HS-27A (cell line): Measurements from ENCODE around the gene SNX9.

ENCODE experiments used
- DNase-seq: peaks from one replicate; pipeline ENCODE4 v3.0.0-alpha.2; 2012; ENCODE audit warnings: low read depth, missing footprints

SNX9 gene

DNA sequence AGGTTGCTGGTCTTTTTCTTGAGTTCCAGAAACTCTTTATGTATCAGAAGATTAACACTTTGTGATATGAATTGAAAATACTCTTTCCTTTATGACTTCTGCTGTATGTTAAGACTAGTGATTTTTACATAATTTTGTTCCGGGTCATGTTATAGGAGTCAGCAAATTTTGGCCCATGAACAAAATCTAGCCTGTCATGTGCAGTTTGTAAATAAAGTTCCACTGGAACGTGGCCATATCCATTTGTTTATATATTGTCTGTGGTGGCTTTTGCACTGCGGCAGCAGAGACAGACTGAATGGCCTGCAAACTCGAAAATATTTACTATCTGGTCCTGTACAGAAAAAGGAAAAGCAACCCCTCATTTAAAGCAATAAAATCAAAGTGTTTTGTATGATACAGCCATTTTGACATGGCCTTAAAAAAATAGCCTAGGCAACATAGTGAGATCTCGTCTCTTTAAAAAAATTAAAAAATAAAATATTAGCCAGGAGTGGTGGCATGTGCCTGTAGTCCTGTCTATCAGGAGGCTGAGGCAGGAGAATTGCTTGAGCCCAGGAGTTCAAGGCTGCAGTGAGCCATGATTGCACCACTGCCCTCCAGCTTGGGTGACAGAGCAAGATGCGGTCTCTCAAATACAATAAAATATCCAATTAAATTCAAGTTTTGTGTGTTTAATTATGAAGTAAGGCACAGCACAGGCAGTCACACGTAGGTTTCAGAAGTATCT lies 36.9 kb downstream of the SNX9 start:
- no peak for DNase-seq

DNA sequence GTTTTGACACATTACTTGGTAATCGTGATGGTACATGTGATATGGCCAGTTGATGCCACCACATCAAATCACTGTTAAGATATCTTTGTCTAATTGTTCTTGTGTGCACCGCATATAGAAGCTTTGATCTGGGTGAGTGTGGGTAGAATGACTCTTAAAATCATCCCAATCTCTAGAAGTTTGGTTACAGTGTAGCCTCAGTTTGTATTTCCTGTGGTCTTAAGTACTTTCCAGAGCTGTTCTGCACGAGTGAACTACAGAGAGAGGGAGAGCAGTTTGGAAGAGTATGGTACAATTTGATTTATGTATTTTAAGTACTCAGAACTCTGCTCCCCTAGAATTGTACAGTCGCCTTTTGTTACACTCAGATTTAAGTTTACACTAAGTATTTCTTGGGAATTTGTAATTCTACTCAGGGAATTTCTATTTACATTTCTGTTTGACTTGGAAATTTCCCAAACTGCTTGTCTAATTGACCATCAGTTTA lies 37.5 kb downstream of the SNX9 start:
- DNase-seq = no peak

DNA sequence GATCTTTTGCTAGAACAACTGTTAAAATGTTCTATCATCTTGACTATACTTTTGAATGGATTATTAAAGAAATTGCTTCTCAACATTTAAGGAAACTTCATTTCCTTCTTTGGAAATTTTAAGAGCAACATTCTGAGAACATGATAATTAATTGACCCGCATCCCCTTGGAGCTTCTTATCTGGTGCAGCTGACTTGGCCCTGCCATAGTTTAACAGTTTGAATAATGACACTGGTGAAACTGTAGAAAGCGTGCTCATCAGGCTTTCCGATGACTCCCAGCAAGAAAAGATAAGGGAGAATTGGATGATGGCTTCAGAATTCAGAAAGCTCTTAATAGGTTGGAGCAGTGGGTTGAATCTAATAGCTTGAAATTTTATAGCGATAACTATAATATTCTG lies 38.1 kb downstream of the SNX9 start:
- DNase-seq = no peak

DNA sequence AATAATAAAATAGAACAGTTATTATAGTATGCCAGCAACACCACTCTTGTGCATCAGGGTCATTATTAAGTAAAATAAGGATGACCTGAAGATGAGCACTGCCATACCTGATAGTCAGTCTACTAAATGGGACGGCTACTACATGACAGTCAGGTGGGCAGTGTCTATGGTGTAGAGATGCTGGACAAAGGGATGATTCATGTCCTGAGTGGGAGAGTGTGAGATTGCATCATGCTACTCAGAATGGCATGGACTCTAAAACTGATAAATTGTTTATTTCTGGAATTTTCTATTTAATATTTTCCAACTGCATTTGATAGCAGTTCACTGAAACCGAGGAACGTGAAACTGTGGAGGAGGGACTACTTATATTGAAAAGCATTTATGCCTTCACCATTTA lies 38.8 kb downstream of the SNX9 start:
- no peak for DNase-seq

DNA sequence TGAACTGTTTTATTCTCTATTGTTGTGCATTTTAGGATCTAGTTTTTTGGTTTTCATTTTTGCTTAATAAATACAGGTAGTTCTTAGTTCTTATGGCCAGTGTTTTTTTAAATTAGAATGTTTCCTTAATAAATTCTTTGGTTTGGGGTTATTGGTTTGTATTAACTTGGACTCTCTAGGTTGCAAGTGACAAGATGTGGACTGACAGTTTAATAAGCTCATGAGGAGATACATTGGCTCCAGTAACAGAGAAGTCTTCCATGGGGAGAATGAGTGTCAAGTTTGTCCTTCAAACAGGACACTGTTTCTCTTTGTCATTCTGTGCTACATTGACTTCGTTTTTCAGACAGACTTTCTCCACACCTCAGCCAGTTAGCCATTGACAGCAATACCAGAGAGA lies 39.7 kb downstream of the SNX9 start:
- no peak for DNase-seq

DNA sequence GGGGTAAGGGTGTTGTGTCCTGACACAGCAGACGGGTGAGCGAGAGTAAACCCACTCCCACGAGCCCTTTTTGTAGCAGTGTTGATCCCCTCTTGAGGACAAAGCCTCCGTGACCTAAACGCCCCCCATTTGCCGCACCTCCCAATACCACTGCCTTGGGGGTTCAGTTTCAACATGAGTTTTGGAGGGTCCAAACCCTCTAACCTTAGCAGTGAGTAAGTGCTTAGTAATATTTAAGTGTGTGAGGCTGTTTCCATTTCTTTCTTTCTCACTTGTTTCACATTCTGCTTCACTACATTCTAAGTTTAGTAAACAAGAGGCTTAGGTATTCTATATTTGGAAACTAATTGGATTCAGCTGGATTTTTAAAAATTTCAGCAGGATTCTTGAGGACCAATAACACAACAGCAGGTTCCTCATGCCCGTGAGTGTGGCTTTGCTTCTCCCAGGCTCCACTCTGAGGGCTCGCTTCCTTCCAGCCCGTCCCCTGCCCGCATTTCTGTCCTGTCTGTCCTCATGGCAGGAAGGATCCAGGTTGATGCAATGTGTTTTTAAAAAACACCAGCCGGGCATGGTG lies 41.2 kb downstream of the SNX9 start:
- DNase-seq = no peak

DNA sequence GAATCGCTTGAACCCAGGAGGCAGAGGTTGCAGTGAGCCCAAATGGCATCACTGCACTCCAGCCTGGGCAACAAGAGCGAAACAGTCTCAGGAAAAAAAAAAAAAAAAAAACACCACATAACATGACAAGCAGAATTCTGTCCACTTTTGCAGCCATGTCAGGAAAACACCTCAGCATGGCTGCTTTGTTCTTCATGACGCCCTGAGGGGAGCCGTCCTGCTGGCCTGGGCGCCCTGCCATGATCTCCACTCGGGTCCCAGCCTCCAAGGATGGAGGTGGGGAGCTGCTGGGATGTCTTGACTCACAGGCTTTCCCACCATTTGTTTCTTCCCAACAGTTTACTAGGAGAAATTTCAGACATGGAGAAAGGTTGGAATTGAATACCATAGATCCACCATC lies 42.2 kb downstream of the SNX9 start:
- DNase-seq = no peak

DNA sequence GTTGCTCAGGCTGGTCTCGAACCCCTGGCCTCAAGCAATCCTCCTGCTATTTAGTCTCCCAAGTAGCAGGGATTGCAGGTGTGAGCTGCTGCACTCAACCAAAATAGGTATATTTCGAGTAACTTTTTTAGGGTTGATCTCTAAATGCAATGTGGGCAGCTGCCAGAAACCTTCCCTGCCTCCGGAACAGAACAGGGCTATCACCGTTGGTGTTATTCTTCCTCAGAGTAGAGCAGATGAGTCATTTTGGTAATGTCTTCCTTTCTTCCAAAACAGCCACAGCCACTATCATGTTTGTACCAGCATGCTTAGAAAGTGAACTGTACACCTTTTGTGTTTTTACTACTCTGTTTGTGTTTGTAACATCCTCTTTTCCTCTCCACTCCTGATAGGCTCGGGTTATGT lies 44.1 kb downstream of the SNX9 start:
- DNase-seq = no peak

DNA sequence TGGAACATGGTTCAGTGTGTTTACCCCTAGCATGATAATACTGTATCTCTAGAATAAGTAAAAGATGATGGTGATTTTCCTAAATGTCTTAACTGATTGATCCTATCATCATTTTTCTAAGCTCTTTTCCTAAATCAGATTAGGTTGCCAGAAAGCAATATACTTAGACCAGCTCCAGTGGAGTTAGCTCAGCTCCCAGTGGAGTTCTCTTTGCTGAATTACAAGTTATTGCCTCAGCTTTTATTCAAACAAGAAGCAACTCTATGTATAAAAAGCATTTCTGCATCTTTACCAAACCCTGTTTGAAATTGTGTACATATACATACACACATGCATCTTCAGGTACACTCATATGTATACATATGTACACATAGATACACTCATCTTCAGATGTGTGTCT lies 44.9 kb downstream of the SNX9 start:
- no peak for DNase-seq

DNA sequence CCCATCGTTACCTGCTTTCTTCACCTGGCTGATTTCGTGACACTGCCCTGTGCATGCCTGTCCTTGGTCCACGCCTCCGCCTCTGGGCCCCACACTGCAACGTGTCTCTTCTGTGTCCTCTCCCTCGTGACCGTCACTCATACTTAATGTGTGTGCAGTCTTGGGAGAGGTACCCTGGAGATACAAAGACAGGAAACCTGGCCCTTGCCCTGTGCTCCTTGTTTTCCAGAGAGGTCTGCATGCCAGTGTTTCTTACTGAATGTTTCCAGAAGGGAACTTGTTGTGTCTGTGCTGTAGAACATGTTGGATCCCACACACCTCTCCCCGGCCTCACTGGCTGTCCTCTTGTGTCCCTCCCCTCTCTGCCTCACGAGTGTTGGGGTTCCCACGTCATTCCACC lies 45.8 kb downstream of the SNX9 start:
- DNase-seq = no peak

DNA sequence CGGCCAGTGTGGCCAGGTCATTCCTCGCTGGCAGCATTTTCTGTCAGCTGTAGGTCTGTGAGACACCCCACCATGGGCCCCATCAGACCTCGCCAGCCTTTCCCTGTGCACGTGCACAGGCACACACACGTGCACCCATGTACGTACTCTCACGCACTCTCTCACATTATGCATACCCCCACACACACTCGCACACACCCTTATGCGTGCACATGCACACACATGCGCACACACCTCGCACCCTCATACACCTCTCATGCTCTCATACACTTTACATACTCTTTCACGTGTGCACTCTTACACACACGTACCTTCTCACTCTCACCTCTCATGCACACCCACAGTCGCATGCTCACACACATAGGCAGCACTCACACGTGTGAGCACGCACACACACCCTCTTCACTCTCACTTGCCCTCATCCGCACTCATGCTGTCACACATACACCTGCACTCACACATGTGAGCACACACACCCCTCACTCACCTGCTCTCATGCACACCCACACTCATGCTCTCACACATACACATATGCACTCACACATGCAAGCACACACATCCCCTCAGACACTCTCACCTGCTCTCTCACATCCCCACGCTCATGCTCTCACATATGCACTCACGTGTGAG lies 46.7 kb downstream of the SNX9 start:
- no peak for DNase-seq

DNA sequence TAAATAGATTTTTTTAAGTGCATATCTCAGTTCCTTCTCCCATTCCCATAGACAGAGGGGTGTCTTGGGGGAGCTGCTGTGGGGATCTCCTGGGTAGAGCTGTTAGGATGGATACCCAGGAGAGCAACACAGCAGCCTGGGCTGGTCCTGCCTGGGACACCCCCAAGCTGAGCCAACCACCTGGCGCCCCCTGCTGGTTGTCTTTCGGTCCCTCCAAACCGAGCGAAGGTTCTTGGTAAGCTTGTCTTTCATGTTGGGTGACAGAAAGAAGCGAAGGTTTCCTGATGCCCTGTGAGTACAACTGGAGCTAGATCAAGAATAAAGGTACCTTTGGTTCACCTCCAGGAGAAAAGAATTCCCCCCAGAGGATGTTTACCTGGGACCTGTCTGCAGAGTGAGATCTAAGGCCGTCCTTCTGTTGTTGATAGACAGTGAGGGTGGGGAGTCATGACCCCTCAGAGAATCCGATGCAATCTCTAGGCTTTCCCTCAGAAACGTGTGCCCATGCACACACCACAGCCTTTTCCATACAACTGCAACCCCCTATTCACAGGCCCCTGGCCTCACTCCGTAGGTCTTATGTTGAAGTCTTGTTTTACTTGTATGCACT lies 50.8 kb downstream of the SNX9 start:
- peak; percentile 17 for DNase-seq

DNA sequence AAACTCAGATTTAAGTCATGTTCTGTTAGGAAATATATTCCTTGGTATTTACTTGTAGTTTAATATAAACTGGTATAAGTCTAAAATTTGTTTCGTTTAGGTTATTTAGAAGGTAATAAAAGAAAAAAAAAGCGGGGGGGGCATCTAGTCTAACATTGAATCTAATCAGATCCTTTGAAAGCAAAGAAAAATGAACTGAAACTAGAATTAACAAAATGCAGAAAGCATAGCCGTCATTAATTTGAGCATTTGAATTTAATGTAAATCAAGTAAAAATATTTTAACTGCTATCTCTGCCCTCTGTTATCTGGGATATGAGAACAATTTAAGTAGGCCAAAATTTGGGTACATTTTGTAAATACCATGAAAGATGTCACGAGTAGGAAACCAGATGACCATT lies 54.1 kb downstream of the SNX9 start:
- no peak for DNase-seq

DNA sequence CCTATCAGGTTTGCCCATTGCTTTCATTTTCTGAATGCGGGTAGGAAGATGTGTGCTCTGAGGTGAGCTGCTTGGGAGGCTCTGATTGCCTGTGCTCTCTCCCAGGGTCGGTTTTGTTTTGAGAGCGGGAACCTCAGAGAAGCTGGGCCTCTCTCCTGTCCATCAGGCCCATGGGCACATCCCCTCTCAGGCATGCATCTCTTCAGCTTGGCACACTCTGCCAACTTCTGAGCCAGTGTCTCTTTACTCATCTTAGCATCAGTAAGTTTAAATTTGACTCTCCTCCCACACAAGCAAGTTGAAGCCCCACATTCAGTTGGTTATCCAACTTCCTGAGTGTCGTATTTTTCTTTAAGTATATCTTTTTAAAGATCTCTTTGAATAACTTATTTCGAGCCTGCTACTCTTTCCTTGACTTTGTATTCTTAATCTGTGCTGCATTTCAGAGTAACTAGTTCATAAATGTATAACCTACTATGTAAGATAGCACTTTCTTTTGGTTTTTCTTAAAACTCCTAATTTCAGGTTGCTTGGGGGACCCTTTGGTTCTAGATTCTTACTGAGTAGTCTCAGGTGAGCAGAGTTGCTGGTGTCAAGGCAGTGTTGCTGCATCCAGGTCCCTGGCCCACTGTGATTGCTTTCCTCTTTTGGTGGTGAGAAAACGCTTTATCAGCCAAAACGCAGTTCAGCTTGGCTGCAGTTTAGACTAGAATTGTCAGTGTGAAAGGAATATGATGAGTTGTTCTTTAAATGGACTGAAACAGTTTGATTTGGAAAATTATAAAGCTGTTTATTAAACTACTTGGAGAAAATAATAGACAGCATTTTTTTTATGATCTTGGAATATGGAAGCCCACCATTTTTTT lies 54.8 kb downstream of the SNX9 start:
- no peak for DNase-seq

DNA sequence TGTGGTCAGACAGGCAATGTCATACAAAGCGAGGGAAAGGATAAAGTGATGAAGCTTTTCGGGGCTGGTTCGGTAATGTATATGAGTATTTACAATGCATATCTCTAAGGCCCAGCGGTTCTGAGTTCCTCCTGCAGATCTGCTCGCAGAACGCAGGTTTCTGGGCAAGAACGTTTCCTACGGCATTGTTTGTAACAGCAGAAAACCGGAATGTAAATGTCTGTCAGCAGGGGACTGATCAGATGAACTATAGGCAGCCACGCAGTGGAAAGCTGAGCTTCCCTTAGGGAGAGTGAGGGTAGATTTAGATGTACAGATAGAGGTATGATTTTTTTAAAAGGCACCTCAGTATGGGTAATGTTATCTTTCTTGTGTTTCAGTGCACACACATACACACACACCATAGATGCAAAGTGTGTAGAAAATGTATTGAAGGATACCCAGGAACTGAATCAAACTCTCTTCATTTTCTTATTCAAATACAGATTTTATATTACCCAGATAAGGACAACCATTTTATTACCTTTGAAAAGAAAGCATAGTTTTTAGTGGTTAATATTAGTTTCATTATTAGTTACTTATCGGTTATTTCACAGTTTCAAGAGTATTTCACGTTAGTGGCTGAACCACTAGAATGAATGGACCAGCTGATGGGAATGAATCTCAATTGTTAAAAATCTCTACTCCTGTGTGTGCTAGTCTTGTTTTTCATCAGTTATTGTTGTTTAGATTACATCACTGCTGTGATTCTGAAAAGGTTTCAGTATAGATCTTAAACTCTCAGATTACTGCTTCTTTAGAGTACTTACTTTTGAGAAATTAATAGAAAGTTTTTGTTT lies 56.2 kb downstream of the SNX9 start:
- no peak for DNase-seq

DNA sequence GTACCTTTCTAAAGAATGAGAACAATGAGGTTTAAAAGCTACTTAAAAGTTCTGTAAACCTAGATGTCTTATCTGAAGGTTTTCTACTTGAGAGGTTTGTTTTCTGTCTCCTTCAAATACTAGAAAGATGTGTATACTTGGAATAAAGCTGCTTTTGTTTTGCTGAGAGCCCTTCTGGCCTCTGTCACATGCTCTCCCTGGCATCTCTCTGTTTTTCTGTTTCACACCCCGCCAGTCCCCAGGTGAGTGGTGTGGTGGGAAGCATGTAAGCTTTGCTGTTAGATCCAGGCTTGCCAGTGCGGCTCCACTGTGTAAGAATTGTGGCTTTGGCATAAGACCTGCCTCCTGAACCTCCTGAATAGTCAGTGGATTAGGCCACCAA lies 56.8 kb downstream of the SNX9 start:
- DNase-seq = no peak

DNA sequence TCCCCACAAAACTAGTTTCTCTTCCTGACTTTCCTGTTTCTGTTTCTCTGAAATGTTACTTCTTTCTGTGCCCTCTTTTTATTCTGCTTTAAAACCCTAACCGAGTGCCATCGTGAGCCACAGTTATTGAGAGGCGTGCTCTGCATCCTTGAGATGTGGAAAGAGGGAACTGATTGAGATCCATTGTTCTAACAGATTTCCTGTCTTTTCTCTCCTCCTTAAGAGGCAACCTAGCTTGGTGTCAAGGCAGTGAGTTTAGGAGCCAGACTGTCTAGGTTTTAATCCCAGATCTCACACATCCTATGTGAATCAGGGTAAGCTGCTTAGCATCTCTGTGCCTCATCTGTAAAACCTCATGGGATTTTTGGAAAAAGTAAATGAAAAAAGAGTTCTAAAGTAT lies 57.5 kb downstream of the SNX9 start:
- no peak for DNase-seq

DNA sequence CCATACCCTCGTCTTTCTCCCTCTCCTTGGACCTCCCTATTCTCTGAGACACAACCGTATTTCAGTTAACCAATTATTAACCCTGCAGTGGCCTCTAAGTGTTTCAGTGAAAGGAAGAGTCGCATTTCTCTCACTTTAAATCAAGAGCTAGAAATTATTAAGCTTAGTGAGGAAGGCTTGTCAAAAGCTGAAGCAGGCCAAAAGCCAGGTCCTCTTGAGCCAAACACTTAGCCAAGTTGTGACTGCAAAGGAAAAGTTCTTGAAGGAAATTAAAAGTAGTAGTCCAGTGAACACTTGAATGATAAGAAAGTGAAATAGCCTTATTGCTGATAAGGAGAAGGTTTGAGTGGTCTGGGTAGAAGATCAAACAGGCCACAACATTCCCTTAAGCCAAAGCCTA lies 58.3 kb downstream of the SNX9 start:
- DNase-seq = no peak

DNA sequence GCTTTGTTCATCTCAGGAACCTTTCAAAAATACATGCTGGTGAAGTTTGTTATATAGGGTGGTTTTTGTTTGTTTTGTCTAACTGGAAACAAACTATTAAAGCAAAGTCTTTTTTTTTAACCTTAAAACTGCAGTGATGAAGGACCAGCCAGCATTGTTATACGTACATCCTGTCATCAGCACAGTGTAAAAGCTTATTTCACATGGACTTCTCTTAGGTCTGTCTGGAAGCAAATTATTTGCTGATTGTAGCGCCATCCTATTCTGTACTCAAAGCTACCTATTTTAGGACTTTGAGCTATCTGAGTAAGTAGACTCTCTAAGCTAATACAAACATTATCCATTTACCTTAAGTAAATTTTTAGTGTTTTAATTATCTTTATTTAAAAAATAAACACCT lies 61.7 kb downstream of the SNX9 start:
- DNase-seq = no peak

DNA sequence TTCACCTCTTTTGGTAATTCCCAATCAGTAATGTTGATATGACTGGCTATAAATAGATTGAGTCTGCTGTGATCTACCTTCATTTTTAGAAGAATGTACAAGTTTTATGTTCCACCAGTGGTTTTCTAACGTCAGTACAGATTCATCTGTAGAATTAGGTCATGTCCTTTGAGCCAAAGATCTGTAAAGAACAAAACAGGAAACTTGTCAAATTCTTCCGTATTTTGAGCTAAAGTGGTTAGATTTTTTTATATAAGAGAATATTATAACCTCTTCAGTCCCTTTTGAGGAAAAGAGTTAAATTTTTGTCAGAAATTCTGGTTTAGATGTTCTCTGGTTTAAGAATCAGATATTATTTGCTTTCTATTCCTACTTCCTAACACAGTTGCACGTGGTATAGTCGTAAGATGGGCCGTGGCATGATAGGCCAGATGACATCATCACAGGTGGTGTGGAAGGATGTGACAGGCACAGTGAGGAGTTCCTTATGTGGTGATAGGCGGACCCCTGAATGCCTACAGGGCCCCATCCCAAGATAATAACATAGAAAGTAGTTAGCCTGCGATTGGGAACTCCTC lies 62.3 kb downstream of the SNX9 start:
- DNase-seq = no peak

DNA sequence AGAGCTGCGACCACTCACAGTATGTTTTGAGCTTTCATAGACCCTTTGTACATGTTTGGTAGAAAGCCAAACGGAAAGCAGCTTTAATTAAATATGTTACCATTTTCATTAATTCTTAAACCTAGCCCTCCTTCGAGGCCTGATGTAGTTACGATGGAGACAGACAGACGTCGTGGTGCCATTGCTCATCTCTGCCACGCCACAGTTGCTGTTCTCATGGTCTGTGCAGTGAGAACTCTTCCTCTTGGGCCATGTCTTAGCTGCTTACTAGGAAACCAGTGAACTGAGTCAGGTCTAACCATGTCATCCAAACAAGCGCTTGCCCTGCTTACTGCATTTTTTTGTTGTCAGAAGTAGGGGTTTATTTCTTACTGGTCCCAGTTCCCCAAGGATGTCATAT lies 62.8 kb downstream of the SNX9 start:
- DNase-seq = no peak
